Superior temporal gyrus (tissue), 1 donor: ENCODE data around the gene ERICH3.

Experiments
- DNase-seq: peaks from one replicate; pipeline ENCODE4 v3.0.0-alpha.2; 2016; ENCODE audit errors: extremely low spot score

The ERICH3 gene

DNA sequence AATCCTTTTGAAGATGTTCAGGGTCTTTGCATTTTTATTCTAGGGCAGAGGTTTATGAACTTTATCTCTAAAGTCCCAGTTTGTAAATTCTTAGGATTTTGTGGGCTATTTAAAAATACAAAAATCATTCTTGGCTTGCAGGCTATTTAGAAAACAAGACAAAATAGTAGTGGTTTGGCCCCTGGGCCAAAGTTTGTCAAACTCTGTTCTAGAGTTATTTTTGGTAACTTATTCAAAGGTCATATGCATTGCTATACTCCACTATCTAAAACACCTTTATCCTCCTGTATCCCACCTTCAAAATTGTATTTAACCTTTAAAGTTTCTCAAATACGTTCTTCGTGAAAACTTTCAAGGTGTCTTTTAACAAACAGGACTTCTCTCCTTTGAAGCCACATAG, 85.7 kb downstream of the ERICH3 start:
- DNase-seq = no peak

DNA sequence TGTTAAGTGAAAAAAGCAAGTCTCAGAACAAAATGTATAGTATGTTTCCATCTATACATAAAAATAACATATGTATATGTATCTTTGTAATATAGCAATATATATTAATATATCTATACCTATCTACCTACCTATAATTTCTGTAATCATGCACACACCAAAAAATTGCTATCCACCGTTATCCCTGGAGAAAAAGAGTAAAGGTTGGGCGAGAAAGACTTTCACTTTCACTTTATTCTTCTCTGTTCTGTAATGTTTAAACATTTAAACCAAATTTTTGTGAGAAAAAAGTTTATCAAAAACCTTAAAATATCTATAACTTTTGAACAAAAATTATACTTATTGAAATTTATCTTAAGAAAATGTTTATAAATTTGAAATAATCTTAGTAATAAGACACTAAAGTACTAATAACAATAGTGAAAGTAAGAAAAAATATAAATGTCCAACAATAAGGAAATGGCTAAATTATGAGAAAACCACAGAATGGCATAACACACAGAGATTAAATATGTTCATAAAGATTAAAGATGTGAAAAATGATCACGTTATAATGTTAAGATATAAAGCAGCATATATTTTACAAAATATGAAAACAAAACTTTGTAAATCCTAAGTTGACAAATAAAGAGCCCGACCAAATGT, 87.2 kb downstream of the ERICH3 start:
- no peak for DNase-seq

DNA sequence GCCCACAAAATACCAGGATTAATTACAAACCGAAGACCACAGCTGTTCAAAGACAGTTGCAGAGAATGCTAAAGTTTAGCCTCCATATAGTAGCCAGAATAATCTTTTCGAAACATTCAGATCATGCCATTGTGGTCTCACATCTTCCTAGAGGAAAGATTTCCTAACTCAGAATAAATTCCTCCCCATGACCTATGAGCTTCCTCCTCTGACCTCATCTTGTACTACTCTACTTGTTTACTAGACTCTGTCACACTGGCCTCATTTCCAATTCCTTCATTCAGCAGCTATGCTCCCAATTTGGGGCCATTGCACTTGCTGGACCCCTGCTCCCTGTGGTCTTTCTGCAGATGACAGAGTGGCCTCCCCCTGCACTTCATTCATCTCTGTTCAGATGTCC, 89.4 kb downstream of the ERICH3 start:
- no peak for DNase-seq

DNA sequence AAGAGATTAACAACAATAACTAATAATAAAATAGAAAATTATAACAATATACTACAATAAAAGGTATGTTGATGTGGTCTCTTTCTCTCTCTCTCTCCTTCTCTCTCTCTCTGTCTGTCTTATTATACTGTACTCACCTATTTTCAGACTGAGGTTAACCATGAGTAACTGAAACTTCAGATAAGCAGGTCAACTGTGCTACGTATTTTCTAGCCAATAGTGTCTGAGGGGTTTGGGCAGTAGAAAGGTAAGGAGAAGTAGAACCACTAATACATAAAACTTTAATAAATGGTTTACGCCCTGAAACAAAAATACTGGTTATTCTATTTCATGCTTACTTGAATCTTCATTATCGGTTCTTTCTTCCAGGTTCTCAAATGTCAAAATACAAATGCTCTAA, 90.2 kb downstream of the ERICH3 start:
- no peak for DNase-seq

DNA sequence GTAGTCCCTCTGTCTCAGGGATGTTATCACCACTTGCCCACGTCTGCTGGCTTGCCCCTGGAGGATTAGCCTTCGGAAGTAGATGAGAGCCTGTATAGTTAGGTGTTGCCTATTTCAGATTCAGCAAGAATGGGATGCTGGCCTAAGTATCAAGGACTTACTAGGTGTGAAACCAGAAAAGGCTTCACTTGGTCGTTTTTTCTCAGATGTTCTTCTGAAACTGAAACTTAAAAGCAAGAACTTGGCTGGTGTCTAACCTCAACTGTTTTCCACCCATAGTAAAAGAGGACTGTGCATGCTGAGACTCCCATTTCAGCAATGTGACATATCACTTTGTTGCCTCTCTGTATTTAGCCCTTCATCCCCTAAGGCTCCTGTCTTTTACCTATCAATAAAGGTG, 94.2 kb downstream of the ERICH3 start:
- DNase-seq = no peak

DNA sequence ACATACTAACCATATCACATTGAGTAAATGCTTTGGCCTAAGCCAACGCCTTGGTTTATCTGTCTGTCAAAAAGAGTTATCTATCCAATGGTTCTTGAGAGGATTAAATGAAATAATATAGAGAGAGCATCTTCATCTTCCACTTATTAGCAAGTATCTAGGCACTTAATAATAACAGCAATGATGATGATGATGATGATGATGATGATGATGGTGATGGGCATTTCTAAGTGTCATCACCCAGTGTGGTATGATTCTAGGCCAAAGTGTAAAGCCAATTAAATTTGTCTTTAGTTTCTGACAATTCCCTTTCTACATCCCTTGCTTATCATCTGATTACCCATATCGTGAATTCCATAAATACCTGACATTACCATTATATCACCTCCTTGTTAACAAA, 95.5 kb downstream of the ERICH3 start:
- no peak for DNase-seq

DNA sequence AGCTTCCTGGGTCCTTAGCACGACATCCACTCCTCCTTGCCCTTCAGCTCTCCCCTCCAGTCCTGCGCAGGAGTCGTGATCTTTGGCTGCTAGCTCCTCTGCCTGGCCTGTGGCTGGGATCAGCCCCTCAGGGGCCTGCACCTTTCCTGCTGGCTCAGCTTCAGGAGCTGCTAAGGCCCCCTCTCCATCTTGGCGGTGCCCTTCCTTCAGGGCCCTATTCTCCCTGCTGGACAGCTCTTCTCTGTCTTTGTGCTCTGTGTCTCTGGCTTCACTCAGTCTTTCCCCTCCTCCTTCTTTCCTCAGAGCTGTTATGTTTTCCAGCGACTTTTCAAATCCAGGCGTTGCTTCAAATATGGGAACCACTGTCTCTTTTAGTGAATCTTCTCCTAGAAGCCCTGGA, 101.7 kb downstream of the ERICH3 start:
- DNase-seq = no peak

DNA sequence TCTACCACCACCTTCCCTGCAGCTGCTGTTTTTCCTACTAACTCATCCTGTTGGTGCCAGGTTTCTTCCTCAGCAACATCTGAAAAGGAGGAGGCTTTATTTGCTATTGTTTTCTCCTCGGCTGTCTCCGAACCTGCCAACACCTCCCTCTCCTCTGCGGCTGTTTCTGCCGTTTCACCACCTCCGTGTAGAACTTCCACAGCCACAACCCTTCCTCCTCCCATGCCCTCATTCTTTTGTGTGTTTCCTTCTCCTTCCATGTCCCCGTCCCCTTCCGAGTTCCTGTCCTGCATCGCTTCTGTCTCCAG, 102.1 kb downstream of the ERICH3 start:
- DNase-seq = peak; percentile 53

DNA sequence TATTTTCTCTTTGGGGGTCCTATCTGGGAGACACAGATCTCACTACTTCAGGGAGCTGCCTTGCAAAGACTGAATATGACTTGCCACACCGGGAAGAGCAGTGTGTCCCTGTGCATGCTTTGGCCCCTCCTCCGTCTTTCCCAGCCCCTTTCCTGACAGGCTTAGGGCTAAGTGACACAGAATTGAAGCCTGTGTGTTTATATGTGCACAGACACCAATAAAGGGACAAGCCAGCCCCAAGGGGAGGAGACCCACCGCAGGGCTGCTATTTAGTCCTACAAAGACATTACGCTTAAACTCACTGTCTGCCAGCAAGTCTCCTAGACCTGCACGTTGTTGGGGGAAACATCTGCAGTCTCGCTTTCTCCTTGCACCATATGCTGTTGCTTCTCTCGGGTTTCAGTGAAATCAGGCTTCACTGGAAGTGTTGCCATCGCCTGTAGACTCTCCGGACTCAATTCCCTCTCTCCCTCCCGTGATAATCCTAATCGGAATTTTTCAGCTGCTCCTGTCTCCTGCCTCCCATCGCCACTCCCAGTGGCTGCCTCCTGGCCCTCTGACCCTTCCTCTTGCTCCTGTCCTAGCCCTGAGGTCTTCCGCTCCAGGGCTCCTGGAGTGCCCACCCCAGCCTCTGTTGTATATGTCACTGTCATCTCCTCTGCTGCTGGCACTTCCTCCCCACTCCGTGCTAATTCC, 102.6 kb downstream of the ERICH3 start:
- peak; percentile 44 for DNase-seq

DNA sequence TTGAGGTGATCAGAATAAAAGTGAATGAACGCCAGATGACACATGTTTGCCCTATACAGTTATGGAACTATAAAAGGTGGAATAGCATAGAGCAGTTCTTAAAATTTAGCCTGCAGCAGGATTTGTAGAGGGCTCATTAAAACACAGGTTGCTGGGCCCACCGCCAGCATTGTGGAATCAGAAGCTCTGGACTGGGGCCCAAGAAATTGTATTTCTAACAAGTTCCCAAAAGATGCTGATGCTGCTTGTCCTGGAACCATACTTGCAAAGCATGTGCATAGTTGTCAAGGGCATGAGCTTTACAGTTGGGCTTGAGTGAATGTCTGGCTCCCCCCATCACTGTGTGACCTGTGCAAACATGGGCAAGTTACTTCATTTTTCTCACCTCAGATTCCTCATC, 123.7 kb downstream of the ERICH3 start:
- DNase-seq = no peak

DNA sequence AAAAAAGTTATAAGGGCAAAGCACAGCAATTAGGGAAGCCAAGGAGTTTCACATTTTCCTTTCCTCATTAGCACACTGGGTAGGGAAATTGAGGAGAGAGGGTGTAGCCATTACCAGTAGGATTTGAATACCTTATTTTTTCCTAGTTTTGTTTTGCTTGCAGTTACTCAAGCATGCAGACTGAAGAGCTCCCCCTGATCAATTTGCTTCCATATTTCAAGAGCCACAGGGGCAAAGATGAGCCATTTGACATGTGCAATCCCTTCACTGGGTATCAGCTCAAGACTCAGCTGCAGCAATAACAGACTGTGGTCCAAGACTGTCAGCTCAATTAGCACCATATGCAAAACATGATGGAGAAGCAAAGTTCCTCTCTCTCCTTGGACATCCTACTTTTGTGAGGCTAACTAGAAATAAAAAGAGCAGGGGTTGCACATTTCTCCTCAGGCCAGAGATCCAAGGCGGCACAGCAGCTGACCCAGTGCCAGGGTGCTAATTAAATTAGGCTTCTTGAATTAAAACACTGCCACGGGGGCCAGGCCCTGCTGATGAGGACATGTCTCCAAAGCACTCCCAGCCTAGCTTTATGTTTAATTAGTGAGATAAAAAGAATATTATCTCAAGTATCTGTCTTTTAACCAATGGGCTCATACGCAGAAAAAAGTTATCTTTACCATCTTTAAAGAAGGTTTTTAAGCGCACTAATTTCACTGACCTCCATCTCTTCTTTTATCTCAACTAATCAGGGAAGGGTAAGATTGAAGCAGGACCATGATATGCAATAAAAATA, 124.4 kb downstream of the ERICH3 start:
- DNase-seq = no peak

DNA sequence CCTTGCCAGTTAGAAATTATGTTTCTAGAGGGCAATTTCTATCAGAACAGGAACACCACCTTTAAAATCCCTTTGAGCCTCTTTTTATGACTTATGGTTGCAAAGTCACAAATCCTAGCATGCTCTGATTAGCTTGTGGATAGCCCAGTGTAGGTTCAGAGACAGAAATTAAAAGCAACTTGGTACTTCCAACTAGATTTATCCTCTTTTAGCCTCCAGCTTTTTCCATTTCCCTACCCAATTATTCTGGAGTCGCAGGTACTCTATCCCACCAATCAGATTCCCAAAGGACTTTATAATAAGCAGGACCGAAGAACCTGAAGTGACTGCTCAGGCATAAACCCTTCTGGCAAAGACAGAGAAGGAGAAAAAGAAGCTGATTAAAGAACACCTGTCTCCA, 127.8 kb downstream of the ERICH3 start:
- no peak for DNase-seq

DNA sequence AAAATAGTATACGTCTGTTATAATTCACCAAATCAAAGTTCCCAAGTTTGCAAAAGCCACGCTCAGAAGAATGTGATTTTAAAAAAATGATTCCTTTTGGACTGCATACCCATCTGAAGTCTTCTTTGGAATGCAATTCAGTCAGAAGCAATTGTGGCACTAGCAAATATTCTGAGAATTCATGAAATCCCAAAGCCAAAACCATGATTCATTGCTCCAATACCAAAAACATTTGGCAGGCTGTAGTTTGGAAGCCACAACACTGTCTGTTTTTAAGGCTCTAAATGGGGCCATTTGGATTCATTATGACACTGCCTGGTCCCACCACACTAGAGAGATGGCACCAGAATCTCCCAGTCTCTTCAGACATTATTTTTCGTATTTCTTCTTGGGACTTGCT, 139.4 kb downstream of the ERICH3 start:
- DNase-seq = peak; percentile 42

DNA sequence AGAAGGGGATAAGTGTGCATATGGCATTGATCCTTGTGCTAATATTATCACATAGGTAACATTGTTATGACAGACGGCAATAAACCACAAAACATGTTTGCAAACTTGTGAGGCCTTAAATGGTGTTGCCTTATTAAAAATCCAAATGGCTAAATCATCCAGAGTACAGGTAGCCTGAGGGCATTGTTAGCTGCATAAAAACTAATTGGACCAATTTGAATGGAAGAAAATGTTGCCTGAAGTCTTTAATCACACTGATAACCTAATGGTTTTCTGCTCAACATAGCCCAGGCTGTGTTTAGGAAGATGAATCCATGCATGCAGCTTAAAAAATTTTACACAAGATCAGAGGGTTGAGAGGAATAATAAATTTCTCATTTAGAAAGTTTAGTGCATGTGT, 141.8 kb downstream of the ERICH3 start:
- no peak for DNase-seq

DNA sequence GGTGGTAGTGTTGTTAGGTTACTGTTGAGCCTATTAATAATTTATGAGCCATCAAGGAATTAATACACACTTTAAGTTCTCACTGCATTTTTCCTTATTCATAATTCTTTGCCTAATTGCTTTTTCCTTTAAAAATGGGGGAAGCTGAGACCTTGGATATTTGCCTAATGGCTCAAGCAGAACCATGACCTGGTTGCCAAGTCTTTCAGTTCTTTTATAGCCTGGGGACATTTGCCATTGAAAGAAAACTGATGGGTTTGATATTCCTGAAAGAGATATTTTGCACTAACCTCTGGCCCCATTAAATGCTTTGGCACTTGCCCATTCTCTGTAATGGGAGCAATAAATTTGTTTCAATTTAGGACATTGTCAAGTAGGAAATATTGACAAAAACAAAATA, 142.7 kb downstream of the ERICH3 start:
- no peak for DNase-seq

DNA sequence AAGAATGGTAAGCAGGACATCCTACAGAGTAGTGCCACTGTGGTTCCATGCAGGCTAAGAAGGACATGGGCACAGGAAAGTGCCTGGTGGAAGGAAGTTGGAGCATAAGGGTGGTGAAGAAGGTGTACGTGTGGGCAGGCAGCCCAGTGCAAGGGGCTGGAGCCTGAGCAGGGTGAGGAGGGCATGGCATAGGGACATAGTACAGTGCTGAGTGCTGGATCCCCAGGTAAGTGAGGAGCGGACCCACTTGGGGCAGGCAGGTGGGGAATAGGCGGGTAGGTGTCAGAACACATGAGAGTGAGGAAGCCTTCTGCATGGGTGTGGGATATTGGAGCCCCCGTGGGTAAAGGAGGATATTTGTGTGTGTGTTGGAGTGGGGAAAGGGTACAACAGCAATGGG, 145.5 kb downstream of the ERICH3 start:
- DNase-seq = no peak

DNA sequence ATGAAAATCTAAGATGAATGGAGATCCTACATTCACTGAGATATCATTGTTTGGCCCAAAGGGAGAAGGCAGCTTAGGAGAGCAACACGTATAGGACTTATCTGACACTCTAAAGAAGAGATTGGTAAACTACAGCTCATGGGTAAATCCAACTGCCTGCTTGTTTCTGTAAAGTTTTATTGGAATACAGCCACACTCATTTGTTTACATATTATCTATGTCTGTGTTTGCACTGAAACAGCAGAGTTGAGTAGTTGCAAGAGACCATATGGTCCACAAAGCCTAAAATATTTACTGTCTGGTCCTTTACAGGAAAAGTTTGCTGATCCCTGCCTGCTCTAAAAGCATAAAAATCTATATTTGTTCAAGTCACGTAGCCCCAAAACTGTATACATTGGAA, 146.9 kb downstream of the ERICH3 start:
- no peak for DNase-seq

DNA sequence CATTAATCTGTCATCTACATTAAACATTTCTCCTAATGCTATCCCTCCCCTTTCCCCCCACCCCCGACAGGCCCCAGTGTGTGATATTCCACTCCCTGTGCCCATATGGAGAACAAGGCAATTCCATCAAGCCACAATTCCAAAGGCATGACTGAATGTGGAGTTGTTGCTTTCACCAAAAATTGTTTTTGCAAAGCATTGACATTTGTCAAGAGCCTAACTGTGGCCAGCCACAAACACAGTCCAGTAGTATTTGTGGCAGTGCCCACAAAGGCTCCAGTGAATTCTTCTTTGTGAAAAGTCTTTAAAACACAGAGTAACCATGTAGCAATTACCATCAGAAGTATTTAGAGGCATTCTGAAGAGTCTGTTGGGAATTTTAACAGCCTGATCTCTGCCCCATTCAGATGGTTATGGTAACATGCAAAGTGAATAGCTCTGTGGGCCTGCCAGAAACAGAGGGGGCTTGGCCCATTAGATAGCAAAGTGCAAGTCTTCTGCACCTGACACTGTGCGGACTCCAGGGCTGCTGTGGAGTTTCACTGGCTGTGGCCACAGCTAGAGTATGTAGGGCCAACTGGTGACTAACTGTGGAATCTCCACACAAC, 149.6 kb downstream of the ERICH3 start:
- no peak for DNase-seq

DNA sequence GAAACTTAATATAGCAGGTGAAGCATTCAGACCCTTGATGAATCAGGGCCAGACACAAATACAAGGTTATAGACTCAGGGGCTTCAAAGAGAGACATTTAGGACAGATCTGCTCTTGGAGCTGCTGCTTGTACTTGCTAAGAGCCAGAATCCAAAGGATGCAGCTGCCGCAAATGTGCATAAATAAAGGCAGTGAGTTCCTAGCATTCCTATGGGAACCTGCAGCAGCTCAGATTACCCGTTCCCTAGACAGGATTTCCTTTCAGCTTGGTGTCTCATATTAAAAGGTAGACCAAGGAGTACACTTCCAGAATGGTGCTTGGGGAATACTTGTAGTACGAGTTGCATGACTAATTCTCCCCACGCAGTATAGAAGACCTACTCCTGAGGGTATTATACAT, 151.4 kb downstream of the ERICH3 start:
- DNase-seq = peak; percentile 49
